ENCODE measurements around the gene UVSSA.

Gene UVSSA

DNA sequence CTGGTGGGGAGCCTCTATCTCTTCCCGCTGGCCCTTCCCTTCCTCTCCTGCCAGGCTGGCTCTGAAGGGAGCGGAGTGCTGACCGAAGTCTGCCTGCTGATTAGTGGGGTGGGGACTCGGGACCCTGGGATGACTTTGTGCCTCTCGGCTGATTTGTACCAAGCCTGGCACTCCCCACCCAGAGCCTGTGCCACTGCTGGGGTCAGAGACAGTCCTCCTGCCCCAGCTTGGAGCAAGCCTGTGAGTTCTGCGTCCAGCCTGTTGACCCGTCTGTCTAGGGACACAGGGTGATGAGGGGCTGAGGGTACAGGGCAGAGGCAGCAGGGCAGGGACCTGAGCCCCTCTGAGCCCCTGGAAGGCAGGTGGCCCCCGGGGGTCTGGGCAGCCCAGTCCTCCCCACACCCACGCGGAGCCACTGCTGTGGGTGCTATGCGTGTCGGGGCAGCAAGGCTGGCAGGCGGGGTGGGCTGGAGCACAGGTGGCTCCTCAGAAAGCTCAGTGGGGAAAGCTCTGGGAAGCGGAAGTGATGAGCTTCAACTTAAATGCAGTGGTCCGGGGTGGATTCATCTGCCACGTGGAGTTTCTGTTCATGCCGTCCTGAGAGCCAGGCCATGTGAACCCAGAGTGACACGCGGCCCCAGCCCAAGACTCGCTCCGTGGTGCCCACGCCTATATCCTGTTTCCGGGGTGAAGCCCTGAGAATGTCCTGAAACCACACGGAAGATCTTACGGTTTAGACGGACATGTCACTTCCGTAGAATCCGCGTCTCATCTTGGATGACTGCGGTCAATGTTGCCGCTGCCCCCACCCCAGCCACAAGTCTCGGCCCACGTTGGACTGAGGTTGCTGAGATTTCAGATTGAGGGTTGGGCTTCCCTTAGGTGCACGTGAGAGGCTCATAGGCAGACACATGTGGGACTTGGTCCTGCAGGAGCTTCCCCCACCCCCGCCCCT is 21.1 kb upstream of the UVSSA start:
- TF ChIP-seq, protein P1, sequence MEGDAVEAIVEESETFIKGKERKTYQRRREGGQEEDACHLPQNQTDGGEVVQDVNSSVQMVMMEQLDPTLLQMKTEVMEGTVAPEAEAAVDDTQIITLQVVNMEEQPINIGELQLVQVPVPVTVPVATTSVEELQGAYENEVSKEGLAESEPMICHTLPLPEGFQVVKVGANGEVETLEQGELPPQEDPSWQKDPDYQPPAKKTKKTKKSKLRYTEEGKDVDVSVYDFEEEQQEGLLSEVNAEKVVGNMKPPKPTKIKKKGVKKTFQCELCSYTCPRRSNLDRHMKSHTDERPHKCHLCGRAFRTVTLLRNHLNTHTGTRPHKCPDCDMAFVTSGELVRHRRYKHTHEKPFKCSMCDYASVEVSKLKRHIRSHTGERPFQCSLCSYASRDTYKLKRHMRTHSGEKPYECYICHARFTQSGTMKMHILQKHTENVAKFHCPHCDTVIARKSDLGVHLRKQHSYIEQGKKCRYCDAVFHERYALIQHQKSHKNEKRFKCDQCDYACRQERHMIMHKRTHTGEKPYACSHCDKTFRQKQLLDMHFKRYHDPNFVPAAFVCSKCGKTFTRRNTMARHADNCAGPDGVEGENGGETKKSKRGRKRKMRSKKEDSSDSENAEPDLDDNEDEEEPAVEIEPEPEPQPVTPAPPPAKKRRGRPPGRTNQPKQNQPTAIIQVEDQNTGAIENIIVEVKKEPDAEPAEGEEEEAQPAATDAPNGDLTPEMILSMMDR (conservative IDR thresholded peaks at IDR 0.05), result no peak
- H3K27ac ChIP-seq, result no peak overlapping the region

DNA sequence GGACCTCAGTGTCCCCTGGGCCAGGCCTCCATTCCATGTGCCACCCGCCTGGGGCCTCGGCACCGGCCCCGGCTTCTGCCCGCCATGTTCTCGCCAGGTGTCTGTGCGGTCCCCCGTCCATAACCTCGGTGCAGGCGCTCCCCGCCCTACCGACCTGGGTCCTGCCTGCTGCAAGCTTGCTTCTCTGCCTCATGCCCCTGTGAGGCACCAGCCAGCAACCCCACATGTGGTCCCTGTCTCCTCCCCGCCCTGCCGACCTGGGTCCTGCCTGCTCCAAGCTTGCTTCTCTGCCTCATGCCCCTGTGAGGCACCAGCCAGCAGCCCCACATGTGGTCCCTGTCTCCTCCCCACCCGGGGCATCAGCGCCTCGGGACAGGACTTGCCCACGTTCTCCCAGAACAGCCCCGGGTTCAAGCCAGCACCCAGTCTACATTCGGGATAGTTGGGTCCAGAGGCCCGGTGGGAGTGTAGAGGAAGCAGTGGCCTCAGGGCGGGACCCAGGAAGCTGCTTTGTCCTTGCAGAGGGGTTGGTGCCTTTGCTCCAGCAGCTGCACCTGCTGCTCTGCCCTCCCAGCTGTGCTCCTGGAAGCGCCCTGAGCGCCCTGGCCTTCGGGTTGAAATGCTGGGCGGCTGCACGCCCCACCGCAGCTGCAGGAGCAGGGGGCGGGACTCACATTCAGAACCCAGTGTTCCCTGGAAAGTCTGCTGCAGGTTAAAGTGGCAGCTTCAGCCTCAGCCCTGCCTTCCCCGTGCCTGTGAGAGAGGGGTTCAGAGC is 20.1 kb upstream of the UVSSA start:
- no peak overlapping the region for H3K27ac ChIP-seq
- TF ChIP-seq, protein P1 (conservative IDR thresholded peaks at IDR 0.05), result no peak

DNA sequence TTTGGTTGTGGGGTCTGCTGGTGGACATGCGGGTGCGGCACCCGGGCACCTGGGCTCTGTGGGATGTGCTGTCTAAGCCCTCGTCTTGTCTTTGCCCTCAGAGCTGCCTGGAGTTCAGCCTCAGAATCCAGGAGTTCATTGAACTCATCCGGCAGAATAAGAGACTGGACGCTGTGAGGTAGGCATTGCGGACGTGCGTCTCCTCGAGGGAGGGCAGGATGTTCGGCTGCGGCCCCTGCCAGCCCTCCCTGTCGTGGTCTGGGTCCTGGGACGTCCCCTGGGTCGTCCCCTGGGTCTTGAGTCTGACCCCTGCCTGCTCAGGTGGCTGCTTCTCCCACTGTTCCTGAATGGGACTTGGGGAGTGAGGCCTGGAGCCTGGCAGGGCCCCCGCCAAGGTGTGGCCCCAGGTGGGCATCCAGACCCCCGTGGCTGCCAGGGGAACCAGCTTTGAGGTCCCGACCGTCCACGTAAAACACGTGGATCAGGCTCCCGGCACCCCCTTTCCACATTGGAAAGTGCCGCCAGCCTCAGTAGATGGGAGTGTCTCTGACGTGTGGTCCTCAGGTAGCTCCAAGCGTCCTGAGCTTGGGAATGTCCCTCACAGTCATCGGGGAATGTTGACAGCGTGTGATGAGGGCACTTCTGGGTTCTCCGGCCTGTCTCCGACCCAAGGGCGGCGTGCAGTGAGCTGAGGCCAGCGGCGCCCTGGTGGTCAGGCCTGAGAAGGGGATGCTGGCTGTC is 19.3 kb upstream of the UVSSA start:
- no peak overlapping the region for H3K27ac ChIP-seq
- TF ChIP-seq, protein P1 (conservative IDR thresholded peaks at IDR 0.05), result no peak

DNA sequence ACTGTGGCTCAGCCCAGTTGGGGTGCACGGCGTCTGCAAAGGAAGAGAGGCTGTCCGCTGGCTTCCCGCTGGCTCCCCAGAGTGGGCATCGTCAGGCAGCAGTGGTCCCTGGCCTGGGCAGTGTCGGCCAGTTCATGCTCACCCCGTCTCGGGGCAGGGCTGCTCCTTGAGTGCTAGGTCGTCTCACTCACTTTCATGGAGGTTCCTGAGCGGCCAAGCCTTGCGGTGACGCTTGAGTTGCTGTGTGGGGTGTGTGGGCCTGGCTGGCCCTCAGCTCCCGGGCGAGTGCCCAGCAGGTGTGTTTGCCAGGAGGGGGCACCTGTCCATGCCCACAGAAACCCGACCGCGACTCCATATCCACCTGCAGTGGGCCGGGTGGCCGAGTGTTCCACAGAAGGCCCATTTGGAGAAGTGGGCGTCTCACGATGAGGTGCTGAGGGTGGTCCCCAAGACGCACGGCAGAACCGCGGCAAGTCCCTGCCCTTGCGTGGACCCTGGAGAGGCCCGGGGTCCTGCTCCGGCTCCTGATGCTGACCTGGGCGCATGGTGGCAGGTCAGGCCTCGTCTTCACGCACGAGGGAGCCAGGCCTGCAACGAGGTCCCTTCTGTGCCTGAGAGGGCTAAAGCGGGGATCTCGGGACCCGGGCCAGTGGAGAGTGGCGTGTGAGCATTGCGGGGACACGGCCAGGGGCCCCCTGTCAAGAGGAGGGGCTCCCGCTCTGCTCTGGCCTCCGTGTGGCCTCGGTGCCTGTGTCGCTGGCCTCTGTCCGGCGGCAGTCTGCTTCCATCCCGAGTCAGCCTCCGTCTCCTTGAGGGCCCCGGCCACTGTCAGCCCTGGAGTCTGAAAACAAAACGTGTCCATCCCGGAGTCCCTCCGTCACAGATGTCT is 18.5 kb upstream of the UVSSA start:
- no peak overlapping the region for H3K27ac ChIP-seq
- TF ChIP-seq, protein P1 (conservative IDR thresholded peaks at IDR 0.05), result no peak

DNA sequence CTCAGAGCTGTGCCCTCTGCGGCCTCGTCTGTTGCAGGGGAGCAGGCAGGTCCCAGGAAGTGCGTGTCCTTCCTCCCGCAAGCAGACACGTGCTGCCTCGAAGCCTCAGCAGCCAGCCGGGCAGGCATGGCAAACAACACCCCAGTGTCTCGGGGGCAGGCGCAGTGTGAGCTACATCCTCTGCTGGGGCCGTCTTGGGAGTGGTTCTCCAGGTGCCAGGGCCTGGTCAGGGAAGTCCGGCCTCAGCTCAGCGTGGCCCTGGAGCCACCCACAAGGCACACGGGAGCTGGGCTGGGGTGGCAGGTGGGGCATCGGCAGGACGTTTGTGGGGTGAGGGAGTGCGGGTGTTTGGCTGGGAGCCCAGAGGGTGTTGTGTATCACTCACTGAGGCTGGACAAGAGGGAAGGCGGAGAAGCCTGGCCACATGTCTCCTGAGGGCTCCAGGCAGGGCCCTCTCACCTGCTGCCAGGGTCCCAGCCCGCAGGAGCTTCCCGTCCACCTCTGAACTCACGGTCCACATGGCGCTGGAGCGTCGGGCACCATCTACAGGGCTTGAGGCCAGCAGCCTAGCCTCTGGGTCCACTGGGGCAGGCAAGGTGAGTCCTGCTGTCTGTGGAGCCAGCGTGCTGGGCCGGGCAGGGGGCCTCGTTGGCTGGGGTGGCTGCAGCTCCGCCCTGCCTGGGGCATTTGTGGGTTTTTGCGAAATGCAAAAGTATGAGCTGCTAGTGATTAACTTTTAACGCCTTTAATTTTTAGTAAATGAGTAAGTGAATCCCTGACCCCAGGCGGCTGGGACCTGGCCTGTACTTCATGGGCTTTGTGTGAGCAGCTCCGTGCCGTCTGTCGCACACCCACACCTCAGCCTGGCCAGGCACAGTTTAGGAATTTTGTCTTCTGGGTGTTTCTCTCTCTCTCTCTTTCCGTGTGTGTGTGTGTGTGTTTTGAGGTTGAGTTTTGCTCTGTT is 17.3 kb upstream of the UVSSA start:
- TF ChIP-seq, protein P1 (conservative IDR thresholded peaks at IDR 0.05), result no peak
- H3K27ac ChIP-seq, result no peak overlapping the region

All from VCaP (cell line).